Activated T-cell treated with anti-CD3 and anti-CD28 coated beads, Interleukin-2, amount 50 U/mL, for 48 hours (primary cell): ENCODE measurements around the gene SLC25A4.
"Not testable (repeated sequence)": the region's sequence is repeated elsewhere in the genome, so short reads cannot be mapped to it uniquely, and the experiment has no call there.

Source experiments
- DNase-seq, 2 experiments: peaks; one replicate each; pipeline ENCODE4 v3.0.0-alpha.2; 2020

The SLC25A4 gene

GRCh38 chr4:185142912-185143600 is at the start of gene SLC25A4:
Gene SLC25A4 (plus strand): TSS chr4:185143266. CDS start chr4:185143373, 107 bp downstream.
- peak; percentile 85 to 90 for DNase-seq

- no peak for DNase-seq
These were observed 49.5 kb upstream of the SLC25A4 start for GRCh38 chr4:185093603-185094002.

GRCh38 chr4:185096032-185096653 is 46.9 kb upstream of the SLC25A4 start:
- no peak for DNase-seq

- DNase-seq = no peak
These were observed 44.6 kb upstream of the SLC25A4 start for GRCh38 chr4:185098474-185098873.

- DNase-seq = no peak
These were observed 43.9 kb upstream of the SLC25A4 start for GRCh38 chr4:185099024-185099682.

- no peak for DNase-seq
These were observed 43.1 kb upstream of the SLC25A4 start for GRCh38 chr4:185099940-185100339.

- no peak for DNase-seq
These were observed 42.6 kb upstream of the SLC25A4 start for GRCh38 chr4:185100423-185100822.

GRCh38 chr4:185101354-185101890 is 41.6 kb upstream of the SLC25A4 start:
- no peak for DNase-seq

GRCh38 chr4:185104733-185105132 is 38.3 kb upstream of the SLC25A4 start:
- DNase-seq = no peak

GRCh38 chr4:185106353-185106752 is 36.7 kb upstream of the SLC25A4 start:
- DNase-seq = no peak

- DNase-seq = not testable (repeated sequence)
These were observed 35.5 kb upstream of the SLC25A4 start for GRCh38 chr4:185107574-185107973.

- no peak for DNase-seq
These were observed 34.9 kb upstream of the SLC25A4 start for GRCh38 chr4:185108185-185108584.

- DNase-seq = no peak
These were observed 34.4 kb upstream of the SLC25A4 start for GRCh38 chr4:185108669-185109068.

GRCh38 chr4:185109736-185110135 is 33.3 kb upstream of the SLC25A4 start:
- DNase-seq = no peak

GRCh38 chr4:185110375-185110823 is 32.7 kb upstream of the SLC25A4 start:
- DNase-seq = no peak

GRCh38 chr4:185112104-185112503 is 31.0 kb upstream of the SLC25A4 start:
- no peak for DNase-seq

GRCh38 chr4:185113340-185113739 is 29.7 kb upstream of the SLC25A4 start:
- no peak for DNase-seq

GRCh38 chr4:185115827-185116232 is 27.2 kb upstream of the SLC25A4 start:
- DNase-seq = no peak

GRCh38 chr4:185117300-185117934 is 25.6 kb upstream of the SLC25A4 start:
- no peak for DNase-seq

GRCh38 chr4:185118876-185119275 is 24.2 kb upstream of the SLC25A4 start:
- DNase-seq = no peak

- not testable (repeated sequence) for DNase-seq
These were observed 23.6 kb upstream of the SLC25A4 start for GRCh38 chr4:185119467-185119866.

GRCh38 chr4:185119927-185120630 is 23.0 kb upstream of the SLC25A4 start:
- DNase-seq = no peak

- no peak for DNase-seq
These were observed 22.5 kb upstream of the SLC25A4 start for GRCh38 chr4:185120631-185120946.
